Immature natural killer cell (primary cell): ENCODE results near the gene SSBP3. TPM values are rescaled to one million over a fixed set of nuclear protein-coding genes. Genes with fewer than 3 reads are reported as not detected.

Experiments used
- DNase-seq, 3 donors: peaks; one replicate each; pipeline ENCODE4 v3.0.0; 2022; ENCODE audit warnings: mixed read lengths in 1 of 3
- H3K27ac Mint-ChIP-seq, 6 donors: one replicate each; pipeline ENCODE4 v1.8.0; 2020; ENCODE audit warnings: mixed read lengths in 6 of 6, mild to moderate bottlenecking in 5 of 6, inconsistent platforms in 4 of 6, moderate library complexity in 3 of 6
- H3K27me3 Mint-ChIP-seq, 3 donors: one replicate each; pipeline ENCODE4 v1.8.0; 2020 to 2021; ENCODE audit warnings: low read depth in 3 of 3, mild to moderate bottlenecking in 3 of 3, mixed read lengths in 3 of 3, moderate library complexity in 3 of 3, inconsistent platforms in 1 of 3
- H3K36me3 Mint-ChIP-seq, 3 donors: one replicate each; pipeline ENCODE4 v1.8.0; 2020; ENCODE audit warnings: mixed read lengths in 3 of 3, inconsistent platforms in 2 of 3, mild to moderate bottlenecking in 2 of 3
- H3K4me1 Mint-ChIP-seq, 2 donors: one replicate each; pipeline ENCODE4 v1.8.0; 2020; ENCODE audit warnings: inconsistent platforms in 2 of 2, mild to moderate bottlenecking in 2 of 2, mixed read lengths in 2 of 2, moderate library complexity in 1 of 2
- H3K4me3 Mint-ChIP-seq, 5 donors: one replicate each; pipeline ENCODE4 v1.8.0; 2020; ENCODE audit warnings: mild to moderate bottlenecking in 5 of 5, mixed read lengths in 5 of 5, inconsistent platforms in 3 of 5, moderate library complexity in 3 of 5
- H3K9me3 Mint-ChIP-seq, 6 donors: one replicate each; pipeline ENCODE4 v1.8.0; 2020; ENCODE audit warnings: mild to moderate bottlenecking in 6 of 6, mixed read lengths in 6 of 6, inconsistent platforms in 4 of 6, moderate library complexity in 3 of 6
- polyA plus RNA-seq, 3 donors: library from polyadenylated mRNA; unstranded; fragments of 300-500 nt; fragmentation: Illumina TruSeq; gene quantifications; one replicate each; pipeline ENCODE4 v1.2.3, GENCODE V29; 2021

The SSBP3 gene
- polyA plus RNA-seq, 3 donors from 2014 or later = 19.8 to 30.1 (median 21.1) TPM

DNA sequence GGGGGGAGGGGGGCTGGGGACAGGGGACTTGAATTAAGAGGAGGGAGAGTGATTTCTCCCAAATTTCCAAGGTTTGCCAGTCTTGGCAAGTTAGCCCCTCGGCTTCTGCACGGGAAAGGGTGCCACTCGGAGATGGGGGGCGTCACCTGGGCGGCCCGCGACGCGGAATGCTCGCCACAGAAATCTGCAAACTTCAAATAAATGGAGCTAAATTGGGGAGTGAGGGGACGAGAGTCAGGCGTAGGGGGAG is 885 bp upstream of the SSBP3 start:
- no peaks in the 10 kb centered on the region for H3K9me3 Mint-ChIP-seq
- peak overlapping the region; percentile 95 to 99 (median 98) for H3K4me3 Mint-ChIP-seq
- peaks cover 61 to 67% of the 10 kb centered on the region in 2 donors for H3K4me1 Mint-ChIP-seq
- H3K27ac Mint-ChIP-seq = peak overlapping the region; percentile 89 to 97 (median 96)
- H3K36me3 Mint-ChIP-seq = peaks cover under 1 to 18% (median 12%) of the 10 kb centered on the region in 3 donors
- peaks cover 10 to 16% (median 10%) of the 10 kb centered on the region in 3 donors for H3K27me3 Mint-ChIP-seq
- DNase-seq = peak in 1 of 3 donors; percentile 38

GRCh38 chr1:54405898-54406293 is 298 bp downstream of the SSBP3 start:
- Mint-ChIP-seq H3K9me3 (no peaks in the 10 kb centered on the region), H3K4me3 (peak overlapping the region in 2 of 5 donors; percentile 67 to 73), H3K27me3 (peaks cover 10 to 15% (median 10%) of the 10 kb centered on the region in 3 donors), H3K4me1 (peaks cover 73 to 78% of the 10 kb centered on the region in 2 donors), H3K36me3 (peaks cover 12 to 30% (median 17%) of the 10 kb centered on the region in 3 donors), H3K27ac (no peak overlapping the region)
- DNase-seq = no peak

GRCh38 chr1:54404939-54405897 is 976 bp downstream of the SSBP3 start:
- Mint-ChIP-seq H3K9me3 (no peaks in the 10 kb centered on the region), H3K4me1 (peaks cover 76 to 78% of the 10 kb centered on the region in 2 donors), H3K27ac (peak overlapping the region; percentile 40 to 78 (median 62)), H3K27me3 (peaks cover 10 to 15% (median 10%) of the 10 kb centered on the region in 3 donors), H3K4me3 (peak overlapping the region; percentile 82 to 91 (median 90)), H3K36me3 (peaks cover 19 to 36% (median 24%) of the 10 kb centered on the region in 3 donors)
- no peak for DNase-seq

DNA sequence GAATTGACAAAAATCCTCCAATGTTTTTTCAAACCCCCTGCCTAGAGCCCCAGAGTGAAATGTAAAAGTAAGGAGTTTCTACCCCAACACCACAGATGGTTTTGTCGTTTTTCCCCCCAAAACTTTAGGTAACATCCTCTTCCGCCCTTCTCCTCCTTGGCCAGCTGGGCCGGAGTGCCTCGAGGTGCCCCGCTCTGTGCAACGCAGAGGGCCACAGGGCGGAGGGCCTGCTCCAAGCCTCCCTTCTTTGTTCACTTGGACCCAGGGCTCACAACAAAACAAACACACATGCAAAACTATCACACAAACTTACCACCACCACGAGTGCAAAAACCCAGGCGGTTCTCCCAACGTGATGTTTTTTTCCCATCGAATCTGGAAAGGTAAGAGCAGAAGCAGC is 1.9 kb downstream of the SSBP3 start:
- Mint-ChIP-seq H3K4me3 (peak overlapping the region; percentile 82 to 91 (median 90)), H3K27ac (peak overlapping the region; percentile 49 to 81 (median 72)), H3K4me1 (peaks cover 77 to 78% of the 10 kb centered on the region in 2 donors), H3K9me3 (no peaks in the 10 kb centered on the region), H3K27me3 (peaks cover 9 to 12% (median 10%) of the 10 kb centered on the region in 3 donors), H3K36me3 (peaks cover 27 to 43% (median 27%) of the 10 kb centered on the region in 3 donors)
- DNase-seq = no peak

DNA sequence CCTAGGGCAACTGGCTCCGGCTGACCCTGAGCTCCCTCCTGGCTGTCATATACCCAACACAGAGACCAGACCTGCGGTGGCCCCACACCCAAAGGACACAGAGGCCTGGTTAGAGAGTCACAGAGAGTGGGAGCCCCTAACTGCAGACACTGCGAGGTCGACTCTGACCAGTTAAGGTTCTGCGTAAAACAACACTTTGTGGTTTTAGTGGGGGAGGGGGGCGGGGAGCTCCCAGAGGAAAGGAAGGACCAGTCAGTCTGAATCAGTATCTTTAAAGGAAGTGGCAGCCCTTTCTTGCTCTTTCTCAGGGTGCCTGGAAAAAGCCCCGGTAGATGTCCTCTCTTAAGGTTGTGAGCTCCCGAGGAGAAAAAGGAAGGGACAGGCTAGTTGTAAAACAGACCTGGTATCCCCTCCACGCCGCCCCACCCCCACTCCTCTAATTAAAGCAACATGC is 2.4 kb downstream of the SSBP3 start:
- Mint-ChIP-seq H3K36me3 (peaks cover 29 to 47% (median 30%) of the 10 kb centered on the region in 3 donors), H3K27me3 (peaks cover 9 to 12% (median 10%) of the 10 kb centered on the region in 3 donors)
- DNase-seq = no peak

GRCh38 chr1:54403405-54403804 is 2.8 kb downstream of the SSBP3 start:
- Mint-ChIP-seq H3K4me3 (peak overlapping the region; percentile 82 to 91 (median 90)), H3K27me3 (peaks cover 9 to 12% (median 10%) of the 10 kb centered on the region in 3 donors), H3K4me1 (peaks cover 77 to 78% of the 10 kb centered on the region in 2 donors), H3K27ac (peak overlapping the region; percentile 49 to 86 (median 76)), H3K9me3 (no peaks in the 10 kb centered on the region), H3K36me3 (peaks cover 29 to 52% (median 34%) of the 10 kb centered on the region in 3 donors)
- no peak for DNase-seq

More for the DNA sequence above, 2.4 kb downstream of the SSBP3 start:
- Mint-ChIP-seq H3K4me3 (peak overlapping the region; percentile 82 to 91 (median 90)), H3K4me1 (peaks cover 77 to 78% of the 10 kb centered on the region in 2 donors), H3K9me3 (no peaks in the 10 kb centered on the region), H3K27ac (peak overlapping the region; percentile 49 to 86 (median 76))

DNA sequence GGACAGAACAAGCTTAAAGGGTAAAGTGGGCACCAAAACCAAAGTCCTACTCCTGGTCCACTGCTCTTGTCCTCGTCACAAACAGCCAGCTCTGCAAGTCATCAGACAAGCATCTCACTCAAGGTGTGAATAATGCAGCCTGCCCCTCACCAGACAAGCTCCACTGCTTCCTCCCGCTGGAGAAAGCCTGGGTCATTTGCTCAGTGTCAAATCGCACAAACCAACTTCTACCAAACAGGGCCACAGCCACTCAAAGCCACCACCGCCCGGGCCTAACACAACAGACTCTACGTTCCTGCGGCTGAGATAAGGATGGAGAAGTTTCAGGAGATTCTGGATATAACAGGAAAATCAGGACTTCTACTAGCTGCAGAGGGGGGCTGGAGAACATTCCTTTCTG is 3.3 kb downstream of the SSBP3 start:
- peaks cover 6 to 7% (median 7%) of the 10 kb centered on the region in 3 donors for H3K27me3 Mint-ChIP-seq
- H3K36me3 Mint-ChIP-seq = peaks cover 29 to 57% (median 39%) of the 10 kb centered on the region in 3 donors
- H3K27ac Mint-ChIP-seq = peak overlapping the region; percentile 49 to 86 (median 76)
- no peaks in the 10 kb centered on the region for H3K9me3 Mint-ChIP-seq
- peak overlapping the region; percentile 82 to 91 (median 90) for H3K4me3 Mint-ChIP-seq
- peaks cover 77 to 78% of the 10 kb centered on the region in 2 donors for H3K4me1 Mint-ChIP-seq
- no peak for DNase-seq

DNA sequence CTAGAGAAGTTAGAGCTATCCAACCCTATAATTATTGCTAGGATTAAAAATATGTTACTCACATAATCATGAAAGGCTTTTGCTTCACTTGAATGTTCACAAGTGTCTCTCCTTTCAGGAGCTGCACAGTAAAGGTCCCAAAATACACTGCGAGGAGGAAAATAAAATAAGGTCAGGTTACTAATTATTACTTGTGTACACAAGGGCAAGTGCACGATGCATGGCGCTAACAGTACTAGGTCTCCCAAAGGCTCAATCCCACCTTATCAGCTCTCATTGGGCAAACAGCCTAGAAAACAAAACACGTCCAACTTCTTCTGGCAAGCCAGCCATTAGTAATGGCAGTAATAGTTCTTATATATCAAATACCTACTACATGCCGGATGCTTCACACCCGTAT is 4.4 kb downstream of the SSBP3 start:
- H3K27me3 Mint-ChIP-seq = no peaks in the 10 kb centered on the region
- peak overlapping the region; percentile 8 to 77 (median 46) for H3K27ac Mint-ChIP-seq
- H3K4me3 Mint-ChIP-seq = peak overlapping the region in 4 of 5 donors; percentile 11 to 90 (median 74)
- peaks cover 29 to 59% (median 41%) of the 10 kb centered on the region in 3 donors for H3K36me3 Mint-ChIP-seq
- no peak for DNase-seq
- peaks cover 82% of the 10 kb centered on the region in 2 donors for H3K4me1 Mint-ChIP-seq
- no peaks in the 10 kb centered on the region for H3K9me3 Mint-ChIP-seq

- Mint-ChIP-seq H3K27ac (peak overlapping the region; percentile 22 to 69 (median 62)), H3K9me3 (no peaks in the 10 kb centered on the region), H3K36me3 (peaks cover 29 to 64% (median 41%) of the 10 kb centered on the region in 3 donors), H3K4me1 (peaks cover 92 to 95% of the 10 kb centered on the region in 2 donors), H3K27me3 (no peaks in the 10 kb centered on the region), H3K4me3 (peak overlapping the region in 4 of 5 donors; percentile 4 to 63 (median 56))
- no peak for DNase-seq
These were observed 5.9 kb downstream of the SSBP3 start for GRCh38 chr1:54400329-54400728.

DNA sequence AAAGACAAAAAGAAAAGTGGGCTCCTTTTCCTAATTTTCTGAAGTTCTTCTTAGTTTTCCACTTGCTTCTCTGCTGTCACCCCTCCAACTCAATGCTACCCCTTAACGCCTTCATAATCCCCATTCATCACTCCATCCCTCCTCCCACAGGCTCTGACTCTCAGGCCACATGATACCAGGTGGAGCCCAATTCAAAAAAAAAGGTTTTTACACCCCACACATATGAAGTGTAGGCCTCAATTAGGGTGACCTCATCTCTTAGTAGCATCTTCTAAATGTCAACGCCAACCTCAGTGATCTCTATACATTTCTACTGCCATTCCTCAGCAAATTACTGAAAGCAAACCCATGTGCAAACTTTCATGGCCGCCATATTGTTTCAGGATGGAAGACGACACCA is 6.4 kb downstream of the SSBP3 start:
- Mint-ChIP-seq H3K36me3 (peaks cover 29 to 64% (median 41%) of the 10 kb centered on the region in 3 donors), H3K27me3 (no peaks in the 10 kb centered on the region), H3K4me1 (peaks cover 94 to 98% of the 10 kb centered on the region in 2 donors), H3K9me3 (no peaks in the 10 kb centered on the region), H3K27ac (peak overlapping the region in 3 of 6 donors; percentile 13 to 49 (median 38)), H3K4me3 (peak overlapping the region in 1 of 5 donors; percentile 63)
- DNase-seq = no peak

DNA sequence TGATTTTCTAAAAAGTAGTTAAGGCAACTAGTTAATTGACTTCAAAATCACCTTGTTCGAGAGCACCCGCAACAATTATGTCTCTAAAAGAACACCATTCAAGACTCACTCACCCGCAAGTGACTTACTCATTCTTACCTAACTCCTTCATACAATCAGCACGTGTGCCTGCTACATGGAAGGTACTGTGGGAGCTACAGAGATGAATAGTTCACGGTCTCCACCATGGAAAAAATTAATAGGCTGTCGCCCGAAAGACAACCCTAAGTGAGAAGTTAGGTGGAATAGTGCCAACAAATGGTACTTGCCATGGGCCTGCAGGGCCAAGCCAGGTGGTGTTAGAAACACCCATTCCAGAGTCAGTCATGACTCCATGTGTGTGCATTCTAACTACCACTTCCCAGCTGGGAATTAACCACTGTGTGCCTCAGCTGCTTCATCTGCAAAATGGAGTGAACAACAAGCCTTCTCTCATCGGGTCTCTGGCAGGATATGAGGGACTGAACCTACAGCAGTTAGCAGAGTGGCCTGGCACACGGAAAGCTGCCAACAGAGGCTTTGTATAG is 7.1 kb downstream of the SSBP3 start:
- H3K36me3 Mint-ChIP-seq = peaks cover 29 to 61% (median 41%) of the 10 kb centered on the region in 3 donors
- peaks cover 90 to 97% of the 10 kb centered on the region in 2 donors for H3K4me1 Mint-ChIP-seq
- H3K9me3 Mint-ChIP-seq = no peaks in the 10 kb centered on the region
- DNase-seq = no peak
- H3K4me3 Mint-ChIP-seq = peak overlapping the region in 1 of 5 donors; percentile 63
- H3K27me3 Mint-ChIP-seq = no peaks in the 10 kb centered on the region
- H3K27ac Mint-ChIP-seq = peak overlapping the region in 4 of 6 donors; percentile 4 to 63 (median 42)

DNA sequence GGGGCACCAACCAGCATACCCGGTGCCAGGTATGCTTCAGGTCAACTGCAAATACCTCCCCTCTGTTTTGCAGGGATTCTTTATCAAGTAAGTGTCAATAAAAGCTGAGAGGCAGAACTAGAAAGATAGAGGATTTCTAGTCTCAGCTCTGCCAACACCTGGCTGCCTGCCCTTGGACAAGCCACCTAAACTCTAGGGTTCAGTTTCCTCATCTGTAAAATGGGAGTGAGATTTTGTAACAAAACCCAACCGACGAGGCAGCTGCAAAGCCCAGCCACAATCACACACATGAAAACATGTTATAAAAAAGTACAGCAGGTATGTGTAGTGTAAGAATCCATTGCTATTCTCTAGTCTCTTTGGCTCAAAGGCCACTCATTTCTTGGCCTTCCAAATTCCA is 8.2 kb downstream of the SSBP3 start:
- H3K36me3 Mint-ChIP-seq = peaks cover 22 to 53% (median 41%) of the 10 kb centered on the region in 3 donors
- no peaks in the 10 kb centered on the region for H3K27me3 Mint-ChIP-seq
- peaks cover 84 to 95% of the 10 kb centered on the region in 2 donors for H3K4me1 Mint-ChIP-seq
- peak overlapping the region in 1 of 5 donors; percentile 14 for H3K4me3 Mint-ChIP-seq
- DNase-seq = no peak
- no peaks in the 10 kb centered on the region for H3K9me3 Mint-ChIP-seq
- peak overlapping the region in 3 of 6 donors; percentile 44 to 66 (median 55) for H3K27ac Mint-ChIP-seq

- Mint-ChIP-seq H3K27ac (peak overlapping the region in 5 of 6 donors; percentile 10 to 66 (median 41)), H3K4me1 (peaks cover 84 to 95% of the 10 kb centered on the region in 2 donors), H3K36me3 (peaks cover 17 to 47% (median 46%) of the 10 kb centered on the region in 3 donors), H3K27me3 (no peaks in the 10 kb centered on the region), H3K4me3 (no peak overlapping the region), H3K9me3 (no peaks in the 10 kb centered on the region)
- DNase-seq = no peak
These were observed 9.1 kb downstream of the SSBP3 start for GRCh38 chr1:54397090-54397591.
